Measurements from ENCODE around the gene SUN1.

The SUN1 gene

DNA sequence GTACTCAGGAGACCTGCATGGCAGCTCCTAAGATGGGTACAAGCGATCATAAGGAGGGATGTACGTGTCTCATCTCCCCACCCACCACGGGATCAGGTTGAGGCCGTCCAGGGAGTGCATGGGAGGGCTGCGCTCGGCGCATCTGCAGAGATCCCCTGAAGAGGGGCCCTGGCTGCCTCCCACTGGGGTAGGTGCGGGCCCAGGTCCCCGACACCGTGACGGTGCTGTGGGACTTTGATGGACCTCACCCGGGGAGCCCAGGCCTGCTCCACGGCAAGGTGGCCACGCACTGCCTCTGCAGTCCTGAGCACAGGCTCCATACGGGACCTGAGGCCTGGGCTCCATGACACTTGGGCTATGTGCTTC lies 56.7 kb downstream of the SUN1 start:
- Histone ChIP-seq H3K27ac (ENCODE audit: low read length) (no peak overlapping the region), H3K36me3 (replicated peaks; ENCODE audit: insufficient read depth, low read length) (peaks cover 17% of the 10 kb centered on the region), H3K9me2 (replicated peaks; ENCODE audit: insufficient read depth, low read length) (no peaks in the 10 kb centered on the region), H4K20me1 (ENCODE audit: insufficient read depth, low read length) (no peaks in the 10 kb centered on the region), H3K79me2 (ENCODE audit: low read length) (peaks cover 55% of the 10 kb centered on the region), H3F3A (ENCODE audit: insufficient read depth, low read length) (no peaks in the 10 kb centered on the region), H2AFZ (ENCODE audit: low read length) (no peak overlapping the region), H3K9me3 (replicated peaks; ENCODE audit: insufficient read depth, low read length) (no peaks in the 10 kb centered on the region), H3K27me3 (replicated peaks; ENCODE audit: insufficient read depth, low read length) (no peaks in the 10 kb centered on the region), H3K4me1 (ENCODE audit: low read length) (no peaks in the 10 kb centered on the region), H3K9ac (ENCODE audit: low read length) (no peak overlapping the region), H3K4me2 (ENCODE audit: low read depth, low read length) (no peak overlapping the region), H3K4me3 (ENCODE audit: low read length) (no peak overlapping the region)
- no peak for DNase-seq
- TF ChIP-seq EZH2 (optimal IDR thresholded peaks at IDR 0.05; ENCODE audit: low read depth, low read length) = no peak
- TF ChIP-seq EZH2phosphoT487 (IDR thresholded peaks at IDR 0.05; ENCODE audit: low read length) = no peak
- TF ChIP-seq, protein P1, sequence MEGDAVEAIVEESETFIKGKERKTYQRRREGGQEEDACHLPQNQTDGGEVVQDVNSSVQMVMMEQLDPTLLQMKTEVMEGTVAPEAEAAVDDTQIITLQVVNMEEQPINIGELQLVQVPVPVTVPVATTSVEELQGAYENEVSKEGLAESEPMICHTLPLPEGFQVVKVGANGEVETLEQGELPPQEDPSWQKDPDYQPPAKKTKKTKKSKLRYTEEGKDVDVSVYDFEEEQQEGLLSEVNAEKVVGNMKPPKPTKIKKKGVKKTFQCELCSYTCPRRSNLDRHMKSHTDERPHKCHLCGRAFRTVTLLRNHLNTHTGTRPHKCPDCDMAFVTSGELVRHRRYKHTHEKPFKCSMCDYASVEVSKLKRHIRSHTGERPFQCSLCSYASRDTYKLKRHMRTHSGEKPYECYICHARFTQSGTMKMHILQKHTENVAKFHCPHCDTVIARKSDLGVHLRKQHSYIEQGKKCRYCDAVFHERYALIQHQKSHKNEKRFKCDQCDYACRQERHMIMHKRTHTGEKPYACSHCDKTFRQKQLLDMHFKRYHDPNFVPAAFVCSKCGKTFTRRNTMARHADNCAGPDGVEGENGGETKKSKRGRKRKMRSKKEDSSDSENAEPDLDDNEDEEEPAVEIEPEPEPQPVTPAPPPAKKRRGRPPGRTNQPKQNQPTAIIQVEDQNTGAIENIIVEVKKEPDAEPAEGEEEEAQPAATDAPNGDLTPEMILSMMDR (IDR thresholded peaks at IDR 0.05; ENCODE audit: low read length) = no peak

GRCh38 chr7:889391-889790 lies 57.1 kb downstream of the SUN1 start:
- Histone ChIP-seq H3F3A (ENCODE audit: insufficient read depth, low read length) (no peaks in the 10 kb centered on the region), H3K4me3 (ENCODE audit: low read length) (no peak overlapping the region), H3K27me3 (replicated peaks; ENCODE audit: insufficient read depth, low read length) (no peaks in the 10 kb centered on the region), H3K9me3 (replicated peaks; ENCODE audit: insufficient read depth, low read length) (no peaks in the 10 kb centered on the region), H4K20me1 (ENCODE audit: insufficient read depth, low read length) (no peaks in the 10 kb centered on the region), H3K36me3 (replicated peaks; ENCODE audit: insufficient read depth, low read length) (peaks cover 18% of the 10 kb centered on the region), H3K9me2 (replicated peaks; ENCODE audit: insufficient read depth, low read length) (no peaks in the 10 kb centered on the region), H3K4me2 (ENCODE audit: low read depth, low read length) (no peak overlapping the region), H3K4me1 (ENCODE audit: low read length) (no peaks in the 10 kb centered on the region), H2AFZ (ENCODE audit: low read length) (no peak overlapping the region), H3K79me2 (ENCODE audit: low read length) (peaks cover 51% of the 10 kb centered on the region), H3K27ac (ENCODE audit: low read length) (no peak overlapping the region), H3K9ac (ENCODE audit: low read length) (no peak overlapping the region)
- TF ChIP-seq EZH2 (optimal IDR thresholded peaks at IDR 0.05; ENCODE audit: low read depth, low read length) (no peak), EZH2phosphoT487 (IDR thresholded peaks at IDR 0.05; ENCODE audit: low read length) (no peak)
- TF ChIP-seq, protein P1 (IDR thresholded peaks at IDR 0.05; ENCODE audit: low read length) = no peak
- DNase-seq = no peak

- Histone ChIP-seq H3K36me3 (replicated peaks; ENCODE audit: insufficient read depth, low read length) (peaks cover 22% of the 10 kb centered on the region), H3K79me2 (ENCODE audit: low read length) (peaks cover 36% of the 10 kb centered on the region), H3K9me2 (replicated peaks; ENCODE audit: insufficient read depth, low read length) (no peaks in the 10 kb centered on the region), H3K9me3 (replicated peaks; ENCODE audit: insufficient read depth, low read length) (no peaks in the 10 kb centered on the region), H3K4me1 (ENCODE audit: low read length) (no peaks in the 10 kb centered on the region), H3K4me3 (ENCODE audit: low read length) (no peak overlapping the region), H3K4me2 (ENCODE audit: low read depth, low read length) (no peak overlapping the region), H3K27me3 (replicated peaks; ENCODE audit: insufficient read depth, low read length) (no peaks in the 10 kb centered on the region), H3K27ac (ENCODE audit: low read length) (no peak overlapping the region), H4K20me1 (ENCODE audit: insufficient read depth, low read length) (no peaks in the 10 kb centered on the region), H2AFZ (ENCODE audit: low read length) (no peak overlapping the region), H3F3A (ENCODE audit: insufficient read depth, low read length) (no peaks in the 10 kb centered on the region), H3K9ac (ENCODE audit: low read length) (no peak overlapping the region)
- no peak for TF ChIP-seq EZH2 (optimal IDR thresholded peaks at IDR 0.05; ENCODE audit: low read depth, low read length)
- no peak for TF ChIP-seq EZH2phosphoT487 (IDR thresholded peaks at IDR 0.05; ENCODE audit: low read length)
- TF ChIP-seq, protein P1 (IDR thresholded peaks at IDR 0.05; ENCODE audit: low read length) = no peak
- DNase-seq = no peak
These were observed 58.6 kb downstream of the SUN1 start for GRCh38 chr7:890868-891267.
